Measurements from ENCODE around the gene STX4.

DNA sequence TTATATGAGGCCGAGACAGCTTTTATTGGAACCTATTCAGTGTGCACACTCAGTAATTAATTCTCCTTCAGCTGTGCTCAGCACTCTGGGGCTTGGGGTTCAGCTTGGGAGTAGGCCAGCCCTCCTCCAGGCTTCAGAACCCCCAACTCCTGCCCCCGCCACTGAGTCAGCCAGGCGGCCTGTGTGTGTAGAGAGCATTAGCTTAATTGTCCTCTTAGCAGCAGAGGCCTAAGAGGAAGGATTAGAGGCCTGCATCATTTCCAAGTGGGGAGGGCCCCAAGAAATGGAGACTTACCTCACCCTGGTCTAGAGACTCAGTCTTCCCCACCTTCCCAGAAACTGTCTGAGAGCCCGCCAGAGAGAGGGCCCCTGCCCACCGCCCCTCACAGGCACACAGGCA lies 54.6 kb downstream of the STX4 start:
- TF ChIP-seq, protein P1, sequence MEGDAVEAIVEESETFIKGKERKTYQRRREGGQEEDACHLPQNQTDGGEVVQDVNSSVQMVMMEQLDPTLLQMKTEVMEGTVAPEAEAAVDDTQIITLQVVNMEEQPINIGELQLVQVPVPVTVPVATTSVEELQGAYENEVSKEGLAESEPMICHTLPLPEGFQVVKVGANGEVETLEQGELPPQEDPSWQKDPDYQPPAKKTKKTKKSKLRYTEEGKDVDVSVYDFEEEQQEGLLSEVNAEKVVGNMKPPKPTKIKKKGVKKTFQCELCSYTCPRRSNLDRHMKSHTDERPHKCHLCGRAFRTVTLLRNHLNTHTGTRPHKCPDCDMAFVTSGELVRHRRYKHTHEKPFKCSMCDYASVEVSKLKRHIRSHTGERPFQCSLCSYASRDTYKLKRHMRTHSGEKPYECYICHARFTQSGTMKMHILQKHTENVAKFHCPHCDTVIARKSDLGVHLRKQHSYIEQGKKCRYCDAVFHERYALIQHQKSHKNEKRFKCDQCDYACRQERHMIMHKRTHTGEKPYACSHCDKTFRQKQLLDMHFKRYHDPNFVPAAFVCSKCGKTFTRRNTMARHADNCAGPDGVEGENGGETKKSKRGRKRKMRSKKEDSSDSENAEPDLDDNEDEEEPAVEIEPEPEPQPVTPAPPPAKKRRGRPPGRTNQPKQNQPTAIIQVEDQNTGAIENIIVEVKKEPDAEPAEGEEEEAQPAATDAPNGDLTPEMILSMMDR (optimal IDR thresholded peaks at IDR 0.05 in 1 of 3, IDR thresholded peaks at IDR 0.05 in 1 of 3, conservative IDR thresholded peaks at IDR 0.05 in 1 of 3; ENCODE audit: extremely low read depth in 1 of 3, insufficient read depth in 2 of 3, low read length in 3 of 3) = no peak
- TF ChIP-seq EZH2 (IDR thresholded peaks at IDR 0.05; ENCODE audit: low read length) = no peak
